ENCODE measurements around the gene TCOF1. TPM values are rescaled to one million over a fixed set of nuclear protein-coding genes. Genes with fewer than 3 reads are reported as not detected.

Gene TCOF1
- total and polyA plus RNA-seq, 2 donors (not counting 3 experiments of a cell fraction or from before 2014, with no cell fraction given), result 11.2 to 52.0 TPM

GRCh38 chr5:150404121-150404520 lies 46.6 kb downstream of the TCOF1 start:
- TF ChIP-seq POLR2AphosphoS5 (IDR thresholded peaks at IDR 0.05; ENCODE audit: insufficient read depth, low read depth, low read length) (no peak), MYC (IDR thresholded peaks at IDR 0.05; ENCODE audit: low read depth, low read length) (no peak)
- no peaks in the 10 kb centered on the region for H3K79me2 ChIP-seq (ENCODE audit: control insufficient read depth, insufficient read depth, low read length)
- intact Hi-C loops (cut with micrococcal nuclease), result no loop called here
- no peaks in the 10 kb centered on the region for H3K9me1 ChIP-seq (replicated peaks; ENCODE audit: control insufficient read depth, extremely low read depth, insufficient read depth, low read length)
- no peak overlapping the region for H2AFZ ChIP-seq (ENCODE audit: low read depth, low read length)
- H3K9ac ChIP-seq (replicated peaks; ENCODE audit: extremely low read depth, insufficient read depth, low read length), result no peak overlapping the region
- no peaks in the 10 kb centered on the region for H3K27me3 ChIP-seq (ENCODE audit: control insufficient read depth in 2 of 2, insufficient read depth in 2 of 2, low read length in 2 of 2)
- no peaks in the 10 kb centered on the region for H4K20me1 ChIP-seq (replicated peaks; ENCODE audit: control insufficient read depth, extremely low read depth, insufficient read depth, low read length)
- H3K4me3 ChIP-seq (replicated peaks in 1 of 3; ENCODE audit: insufficient read depth in 1 of 3, low read depth in 1 of 3, low read length in 3 of 3), result no peak overlapping the region
- H3K4me2 ChIP-seq (ENCODE audit: insufficient read depth, low read length), result no peak overlapping the region
- dilution Hi-C loops (cut with MboI; ENCODE audit: extremely low pct_ligation_motif_present, low sequenced_read_pairs), result no loop called here
- no peaks in the 10 kb centered on the region for H3K9me3 ChIP-seq (replicated peaks; ENCODE audit: control insufficient read depth, insufficient read depth, low read length)
- BruUV-seq (replicated peaks), result no TSS peak
- peaks cover 0 to 8% of the 10 kb centered on the region in 2 experiments for H3K36me3 ChIP-seq (ENCODE audit: control insufficient read depth in 2 of 2, extremely low read depth in 1 of 2, insufficient read depth in 2 of 2, low read length in 2 of 2)
- DNase-seq (ENCODE audit: low read depth, low spot score), result no peak
- ChIA-PET CTCF (no interaction called here), POLR2A (no interaction called here)
- H3K4me1 ChIP-seq (ENCODE audit: control insufficient read depth, extremely low read depth, insufficient read depth, low read length), result no peaks in the 10 kb centered on the region
- no peak overlapping the region for H3K27ac ChIP-seq (ENCODE audit: insufficient read depth, low read depth, low read length)
- FAIRE-seq, result no peak

- no peak overlapping the region for H3K4me2 ChIP-seq (ENCODE audit: insufficient read depth, low read length)
- no peaks in the 10 kb centered on the region for H3K79me2 ChIP-seq (ENCODE audit: control insufficient read depth, insufficient read depth, low read length)
- ChIA-PET CTCF (no interaction called here), POLR2A (no interaction called here)
- peaks cover 0 to 6% of the 10 kb centered on the region in 2 experiments for H3K36me3 ChIP-seq (ENCODE audit: control insufficient read depth in 2 of 2, extremely low read depth in 1 of 2, insufficient read depth in 2 of 2, low read length in 2 of 2)
- DNase-seq (ENCODE audit: low read depth, low spot score) (no peak), FAIRE-seq (no peak)
- no peaks in the 10 kb centered on the region for H4K20me1 ChIP-seq (replicated peaks; ENCODE audit: control insufficient read depth, extremely low read depth, insufficient read depth, low read length)
- dilution Hi-C loops (cut with MboI; ENCODE audit: extremely low pct_ligation_motif_present, low sequenced_read_pairs), result no loop called here
- H3K9me3 ChIP-seq (replicated peaks; ENCODE audit: control insufficient read depth, insufficient read depth, low read length), result no peaks in the 10 kb centered on the region
- H3K9me1 ChIP-seq (replicated peaks; ENCODE audit: control insufficient read depth, extremely low read depth, insufficient read depth, low read length), result no peaks in the 10 kb centered on the region
- H3K4me1 ChIP-seq (ENCODE audit: control insufficient read depth, extremely low read depth, insufficient read depth, low read length), result no peaks in the 10 kb centered on the region
- BruUV-seq (replicated peaks), result no TSS peak
- TF ChIP-seq GATA2 (IDR thresholded peaks at IDR 0.05; ENCODE audit: insufficient read depth, insufficient read length, low read depth, low read length), result no peak
- TF ChIP-seq EZH2 (IDR thresholded peaks at IDR 0.05; ENCODE audit: borderline replicate concordance, low read depth, low read length, severe bottlenecking), result no peak
- TF ChIP-seq POLR2AphosphoS5 (IDR thresholded peaks at IDR 0.05; ENCODE audit: insufficient read depth, low read depth, low read length), result no peak
- TF ChIP-seq MYC (IDR thresholded peaks at IDR 0.05; ENCODE audit: low read depth, low read length), result no peak
- TF ChIP-seq JUN (IDR thresholded peaks at IDR 0.05; ENCODE audit: borderline replicate concordance, insufficient read depth, insufficient read length, low read depth), result no peak
- TF ChIP-seq MAX (IDR thresholded peaks at IDR 0.05; ENCODE audit: insufficient read depth, insufficient read length), result no peak
- H2AFZ ChIP-seq (ENCODE audit: low read depth, low read length), result no peak overlapping the region
- H3K9ac ChIP-seq (replicated peaks; ENCODE audit: extremely low read depth, insufficient read depth, low read length), result no peak overlapping the region
- H3K27ac ChIP-seq (ENCODE audit: insufficient read depth, low read depth, low read length), result no peak overlapping the region
- intact Hi-C loops (cut with micrococcal nuclease), result no loop called here
- no peaks in the 10 kb centered on the region for H3K27me3 ChIP-seq (ENCODE audit: control insufficient read depth in 2 of 2, insufficient read depth in 2 of 2, low read length in 2 of 2)
- H3K4me3 ChIP-seq (replicated peaks in 1 of 3; ENCODE audit: insufficient read depth in 1 of 3, low read depth in 1 of 3, low read length in 3 of 3), result no peak overlapping the region
Measured at GRCh38 chr5:150404535-150404934, 47.0 kb downstream of the TCOF1 start.

Data from endothelial cell of umbilical vein (primary cell).